ENCODE results near the gene OPTC. TPM values are rescaled to one million over a fixed set of nuclear protein-coding genes. Genes with fewer than 3 reads are reported as not detected.

The OPTC gene
- total RNA-seq, 3 donors from 2014 or later (not counting 1 experiment from before 2014, with no cell fraction given), result not detected

GRCh38 chr1:203468326-203468725 lies 25.6 kb upstream of the OPTC start:
- Mint-ChIP-seq H3K4me1 (no peaks in the 10 kb centered on the region), H3K27me3 (ENCODE audit: low read depth in 2 of 2) (peaks cover 19 to 38% of the 10 kb centered on the region in 2 donors), H3K9me3 (no peaks in the 10 kb centered on the region), H3K4me3 (no peak overlapping the region), H3K36me3 (no peaks in the 10 kb centered on the region), H3K27ac (no peak overlapping the region)
- intact Hi-C loops (cut with micrococcal nuclease), result no loop called here
- no peaks in the 10 kb centered on the region for H3K9me3 ChIP-seq (ENCODE audit: control insufficient read depth, insufficient read depth, low read length)
- ATAC-seq, result no peak
- H3K4me3 ChIP-seq (ENCODE audit: low read length), result no peak overlapping the region
- H3K27ac ChIP-seq (ENCODE audit: low read length), result no peak overlapping the region
- no peaks in the 10 kb centered on the region for H3K27me3 ChIP-seq (ENCODE audit: control insufficient read depth, insufficient read depth, low read length)
- TF ChIP-seq CTCF (IDR thresholded peaks at IDR 0.05), result no peak
- H3K4me1 ChIP-seq (ENCODE audit: control insufficient read depth, insufficient read depth, low read length), result no peaks in the 10 kb centered on the region
- no peaks in the 10 kb centered on the region for H3K36me3 ChIP-seq (ENCODE audit: control insufficient read depth, insufficient read depth, low read length)
- DNase-seq, result no peak
- 94% methylated on average over 2 of the region's 2 CpGs for WGBS (ENCODE audit: insufficient coverage)

GRCh38 chr1:203470240-203470639 lies 23.7 kb upstream of the OPTC start:
- intact Hi-C loops (cut with micrococcal nuclease), result no loop called here
- no peak for DNase-seq
- no peaks in the 10 kb centered on the region for H3K4me1 ChIP-seq (ENCODE audit: control insufficient read depth, insufficient read depth, low read length)
- no peaks in the 10 kb centered on the region for H3K9me3 Mint-ChIP-seq
- no peak overlapping the region for H3K4me3 ChIP-seq (ENCODE audit: low read length)
- 63% methylated on average over 5 of the region's 5 CpGs for WGBS (ENCODE audit: insufficient coverage)
- TF ChIP-seq CTCF (IDR thresholded peaks at IDR 0.05), result no peak
- H3K4me1 Mint-ChIP-seq, result no peaks in the 10 kb centered on the region
- no peaks in the 10 kb centered on the region for H3K36me3 ChIP-seq (ENCODE audit: control insufficient read depth, insufficient read depth, low read length)
- H3K4me3 Mint-ChIP-seq, result no peak overlapping the region
- no peak overlapping the region for H3K27ac Mint-ChIP-seq
- H3K36me3 Mint-ChIP-seq, result no peaks in the 10 kb centered on the region
- no peaks in the 10 kb centered on the region for H3K27me3 ChIP-seq (ENCODE audit: control insufficient read depth, insufficient read depth, low read length)
- ATAC-seq, result no peak
- no peak overlapping the region for H3K27ac ChIP-seq (ENCODE audit: low read length)
- no peaks in the 10 kb centered on the region for H3K9me3 ChIP-seq (ENCODE audit: control insufficient read depth, insufficient read depth, low read length)
- H3K27me3 Mint-ChIP-seq (ENCODE audit: low read depth in 2 of 2), result peaks cover 15 to 48% of the 10 kb centered on the region in 2 donors

DNA sequence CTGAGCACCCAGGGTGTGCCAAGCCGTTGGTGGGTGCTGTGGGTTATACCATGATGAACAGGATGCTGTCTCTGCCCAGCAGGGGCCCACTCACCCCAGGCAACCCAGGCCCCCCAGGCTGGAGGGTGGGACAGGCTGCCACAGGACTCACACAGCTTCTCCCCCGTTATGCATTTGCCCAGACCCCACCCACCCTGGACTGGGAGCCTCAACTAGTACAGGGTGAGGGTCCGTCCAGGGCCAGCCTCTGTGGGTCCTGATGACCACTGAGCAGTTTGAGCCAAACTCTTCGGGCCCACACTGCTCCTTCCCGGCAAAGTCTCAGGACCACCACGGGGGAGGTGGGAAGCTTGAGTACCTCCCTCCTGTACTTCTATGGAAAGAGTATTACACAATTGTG lies 22.1 kb upstream of the OPTC start:
- H3K9me3 Mint-ChIP-seq, result no peaks in the 10 kb centered on the region
- H3K4me3 Mint-ChIP-seq, result no peak overlapping the region
- no peak overlapping the region for H3K27ac Mint-ChIP-seq
- Histone ChIP-seq H3K9me3 (ENCODE audit: control insufficient read depth, insufficient read depth, low read length) (no peaks in the 10 kb centered on the region), H3K36me3 (ENCODE audit: control insufficient read depth, insufficient read depth, low read length) (no peaks in the 10 kb centered on the region), H3K27ac (ENCODE audit: low read length) (no peak overlapping the region), H3K4me1 (ENCODE audit: control insufficient read depth, insufficient read depth, low read length) (no peaks in the 10 kb centered on the region), H3K27me3 (ENCODE audit: control insufficient read depth, insufficient read depth, low read length) (no peaks in the 10 kb centered on the region), H3K4me3 (ENCODE audit: low read length) (no peak overlapping the region)
- intact Hi-C loops (cut with micrococcal nuclease), result no loop called here
- ATAC-seq, result peak in 1 of 3 donors; percentile 31
- no peaks in the 10 kb centered on the region for H3K4me1 Mint-ChIP-seq
- 75% methylated on average over 6 of the region's 6 CpGs for WGBS (ENCODE audit: insufficient coverage)
- DNase-seq, result no peak
- no peak for TF ChIP-seq CTCF (IDR thresholded peaks at IDR 0.05)
- H3K27me3 Mint-ChIP-seq (ENCODE audit: low read depth in 2 of 2), result peaks cover 21 to 58% of the 10 kb centered on the region in 2 donors
- H3K36me3 Mint-ChIP-seq, result no peaks in the 10 kb centered on the region

DNA sequence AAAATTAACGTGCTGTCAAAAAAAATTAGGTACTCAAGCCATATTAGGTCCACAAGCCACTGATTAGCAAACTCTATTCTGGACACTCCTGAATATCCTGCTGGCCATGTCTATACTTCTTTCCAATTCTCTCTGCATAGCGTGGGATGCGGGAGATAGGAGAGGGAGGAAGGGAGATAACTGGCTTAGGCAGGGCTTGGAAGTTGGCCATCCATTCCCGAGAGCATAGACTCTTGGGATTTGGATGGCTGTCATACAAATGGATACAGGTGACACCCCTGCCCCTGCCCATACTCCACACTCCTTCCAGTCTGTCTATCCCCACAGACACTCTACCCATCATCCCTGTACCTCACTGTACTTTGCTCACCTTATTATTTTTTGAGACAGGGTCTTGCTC lies 20.7 kb upstream of the OPTC start:
- 88% methylated on average over 4 of the region's 4 CpGs for WGBS (ENCODE audit: insufficient coverage)
- H3K36me3 Mint-ChIP-seq, result no peaks in the 10 kb centered on the region

More for the DNA sequence above, 20.7 kb upstream of the OPTC start:
- H3K27me3 Mint-ChIP-seq (ENCODE audit: low read depth in 2 of 2), result peaks cover 18 to 48% of the 10 kb centered on the region in 2 donors
- DNase-seq (no peak), ATAC-seq (no peak)
- Histone ChIP-seq H3K36me3 (ENCODE audit: control insufficient read depth, insufficient read depth, low read length) (no peaks in the 10 kb centered on the region), H3K27ac (ENCODE audit: low read length) (no peak overlapping the region), H3K9me3 (ENCODE audit: control insufficient read depth, insufficient read depth, low read length) (no peaks in the 10 kb centered on the region), H3K27me3 (ENCODE audit: control insufficient read depth, insufficient read depth, low read length) (no peaks in the 10 kb centered on the region), H3K4me3 (ENCODE audit: low read length) (no peak overlapping the region), H3K4me1 (ENCODE audit: control insufficient read depth, insufficient read depth, low read length) (no peaks in the 10 kb centered on the region)
- H3K27ac Mint-ChIP-seq, result no peak overlapping the region
- no peaks in the 10 kb centered on the region for H3K9me3 Mint-ChIP-seq
- TF ChIP-seq CTCF (IDR thresholded peaks at IDR 0.05), result no peak
- intact Hi-C loops (cut with micrococcal nuclease), result no loop called here
- no peak overlapping the region for H3K4me3 Mint-ChIP-seq
- H3K4me1 Mint-ChIP-seq, result no peaks in the 10 kb centered on the region
